ENCODE data around the gene CDK13. TPM values are rescaled to one million over a fixed set of nuclear protein-coding genes. Genes with fewer than 3 reads are reported as not detected.

Gene CDK13
- total RNA-seq, 2 experiments from 2014 or later: 46.5 to 48.7 TPM

GRCh38 chr7:40000734-40001315 lies 50.8 kb downstream of the CDK13 start:
- Mint-ChIP-seq H3K4me1 (peaks cover 5% of the 10 kb centered on the region), H3K4me3 (no peak overlapping the region), H3K36me3 (ENCODE audit: low read depth) (peaks cover 12% of the 10 kb centered on the region), H3K9me3 (no peaks in the 10 kb centered on the region), H3K27ac (no peak overlapping the region), H3K27me3 (no peaks in the 10 kb centered on the region)
- ChIA-PET CTCF (no interaction called here), POLR2A (no interaction called here)
- DNase-seq: no peak

GRCh38 chr7:40001649-40002048 lies 51.6 kb downstream of the CDK13 start:
- H3K36me3 Mint-ChIP-seq (ENCODE audit: low read depth): peaks cover 12% of the 10 kb centered on the region
- CTCF ChIA-PET: no interaction called here
- H3K4me1 Mint-ChIP-seq: peaks cover 6% of the 10 kb centered on the region
- H3K4me3 Mint-ChIP-seq: no peak overlapping the region
- POLR2A ChIA-PET: no interaction called here
- H3K27ac Mint-ChIP-seq: no peak overlapping the region
- no peaks in the 10 kb centered on the region for H3K27me3 Mint-ChIP-seq
- H3K9me3 Mint-ChIP-seq: no peaks in the 10 kb centered on the region
- DNase-seq: no peak

GRCh38 chr7:40003597-40003996 lies 53.5 kb downstream of the CDK13 start:
- CTCF ChIA-PET: interaction anchor here (1.0 kb wide), 1 partner anchor 107 kb away, joined by 3 read pairs; no protein-coding TSS in a partner anchor
- peaks cover 20% of the 10 kb centered on the region for H3K36me3 Mint-ChIP-seq (ENCODE audit: low read depth)

GRCh38 chr7:40008223-40008815 lies 58.3 kb downstream of the CDK13 start:
- CTCF ChIA-PET: interaction anchor here (0.9 kb wide), 1 partner anchor 45 kb away, joined by 4 read pairs; no protein-coding TSS in a partner anchor
- no peak overlapping the region for H3K4me3 Mint-ChIP-seq
- H3K4me1 Mint-ChIP-seq: peaks cover 3% of the 10 kb centered on the region
- peaks cover 13% of the 10 kb centered on the region for H3K36me3 Mint-ChIP-seq (ENCODE audit: low read depth)
- no peak for DNase-seq
- H3K27ac Mint-ChIP-seq: no peak overlapping the region
- POLR2A ChIA-PET: no interaction called here
- H3K27me3 Mint-ChIP-seq: no peaks in the 10 kb centered on the region
- H3K9me3 Mint-ChIP-seq: no peaks in the 10 kb centered on the region

More at GRCh38 chr7:40003597-40003996, 53.5 kb downstream of the CDK13 start:
- H3K4me3 Mint-ChIP-seq: no peak overlapping the region
- no peak overlapping the region for H3K27ac Mint-ChIP-seq
- POLR2A ChIA-PET: no interaction called here
- no peak for DNase-seq
- no peaks in the 10 kb centered on the region for H3K27me3 Mint-ChIP-seq
- H3K4me1 Mint-ChIP-seq: peaks cover 5% of the 10 kb centered on the region
- no peaks in the 10 kb centered on the region for H3K9me3 Mint-ChIP-seq

- Mint-ChIP-seq H3K4me3 (no peak overlapping the region), H3K4me1 (peaks cover 2% of the 10 kb centered on the region), H3K27ac (no peak overlapping the region), H3K9me3 (no peaks in the 10 kb centered on the region), H3K27me3 (no peaks in the 10 kb centered on the region), H3K36me3 (ENCODE audit: low read depth) (peaks cover 10% of the 10 kb centered on the region)
- DNase-seq: no peak
- ChIA-PET POLR2A (no interaction called here), CTCF (no interaction called here)
These were observed 59.2 kb downstream of the CDK13 start for GRCh38 chr7:40009301-40009700.

GRCh38 chr7:40014376-40014775 lies 64.3 kb downstream of the CDK13 start:
- peaks cover 14% of the 10 kb centered on the region for H3K4me1 Mint-ChIP-seq
- H3K27me3 Mint-ChIP-seq: no peaks in the 10 kb centered on the region
- H3K36me3 Mint-ChIP-seq (ENCODE audit: low read depth): peaks cover 11% of the 10 kb centered on the region
- ChIA-PET POLR2A (no interaction called here), CTCF (interaction anchor here (0.6 to 1.6 kb wide), 2 partner anchors 22 to 38 kb away, joined by 4 read pairs; no protein-coding TSS in a partner anchor)
- H3K9me3 Mint-ChIP-seq: no peaks in the 10 kb centered on the region
- DNase-seq: no peak
- no peak overlapping the region for H3K4me3 Mint-ChIP-seq
- H3K27ac Mint-ChIP-seq: no peak overlapping the region

GRCh38 chr7:40015790-40016296 lies 65.8 kb downstream of the CDK13 start:
- no peak for DNase-seq
- H3K9me3 Mint-ChIP-seq: no peaks in the 10 kb centered on the region
- H3K4me1 Mint-ChIP-seq: peaks cover 14% of the 10 kb centered on the region
- peaks cover 11% of the 10 kb centered on the region for H3K36me3 Mint-ChIP-seq (ENCODE audit: low read depth)
- POLR2A ChIA-PET: no interaction called here
- H3K4me3 Mint-ChIP-seq: no peak overlapping the region
- no peaks in the 10 kb centered on the region for H3K27me3 Mint-ChIP-seq
- H3K27ac Mint-ChIP-seq: no peak overlapping the region
- CTCF ChIA-PET: interaction anchor here (0.8 to 1.6 kb wide), 3 partner anchors 29 to 66 kb away, joined by 3 to 4 read pairs (median 4); partner anchors contain the start of gene CDK13

GRCh38 chr7:40019558-40019957 lies 69.5 kb downstream of the CDK13 start:
- Mint-ChIP-seq H3K4me1 (peaks cover 17% of the 10 kb centered on the region), H3K9me3 (no peaks in the 10 kb centered on the region), H3K27ac (no peak overlapping the region), H3K4me3 (no peak overlapping the region), H3K27me3 (no peaks in the 10 kb centered on the region), H3K36me3 (ENCODE audit: low read depth) (peaks cover 19% of the 10 kb centered on the region)
- CTCF ChIA-PET: interaction anchor here (1.1 to 2.0 kb wide), 2 partner anchors 33 to 124 kb away, joined by 3 to 7 read pairs; no protein-coding TSS in a partner anchor
- no peak for DNase-seq
- POLR2A ChIA-PET: no interaction called here

- Mint-ChIP-seq H3K27ac (no peak overlapping the region), H3K4me1 (peaks cover 4% of the 10 kb centered on the region), H3K4me3 (no peak overlapping the region), H3K27me3 (no peaks in the 10 kb centered on the region), H3K9me3 (no peaks in the 10 kb centered on the region), H3K36me3 (ENCODE audit: low read depth) (peaks cover 20% of the 10 kb centered on the region)
- no peak for DNase-seq
- CTCF ChIA-PET: no interaction called here
- POLR2A ChIA-PET: no interaction called here
These were observed 74.0 kb downstream of the CDK13 start for GRCh38 chr7:40024048-40024447.

GRCh38 chr7:40024841-40025240 lies 74.8 kb downstream of the CDK13 start:
- ChIA-PET CTCF (no interaction called here), POLR2A (no interaction called here)
- Mint-ChIP-seq H3K9me3 (no peaks in the 10 kb centered on the region), H3K4me1 (peaks cover 4% of the 10 kb centered on the region), H3K27me3 (no peaks in the 10 kb centered on the region), H3K36me3 (ENCODE audit: low read depth) (peaks cover 20% of the 10 kb centered on the region), H3K4me3 (no peak overlapping the region), H3K27ac (no peak overlapping the region)
- DNase-seq: no peak

GRCh38 chr7:40027545-40027944 lies 77.5 kb downstream of the CDK13 start:
- ChIA-PET POLR2A (interaction anchor here (1.7 kb wide), 1 partner anchor 77 kb away, joined by 3 read pairs; the partner anchor contains the start of gene CDK13), CTCF (interaction anchor here (0.7 to 2.5 kb wide), 4 partner anchors 25 to 216 kb away, joined by 3 to 9 read pairs (median 6); no protein-coding TSS in a partner anchor)
- DNase-seq: no peak
- Mint-ChIP-seq H3K9me3 (no peaks in the 10 kb centered on the region), H3K4me3 (no peak overlapping the region), H3K27me3 (no peaks in the 10 kb centered on the region), H3K36me3 (ENCODE audit: low read depth) (peaks cover 34% of the 10 kb centered on the region), H3K27ac (no peak overlapping the region), H3K4me1 (peaks cover 4% of the 10 kb centered on the region)

GRCh38 chr7:40033826-40034225 lies 83.8 kb downstream of the CDK13 start:
- H3K9me3 Mint-ChIP-seq: peaks cover 9% of the 10 kb centered on the region
- DNase-seq: no peak
- H3K36me3 Mint-ChIP-seq (ENCODE audit: low read depth): peaks cover 40% of the 10 kb centered on the region
- ChIA-PET POLR2A (no interaction called here), CTCF (interaction anchor here (1.0 kb wide), 1 partner anchor 138 kb away, joined by 3 read pairs; no protein-coding TSS in a partner anchor)
- no peak overlapping the region for H3K4me3 Mint-ChIP-seq
- no peaks in the 10 kb centered on the region for H3K27me3 Mint-ChIP-seq
- H3K4me1 Mint-ChIP-seq: peaks cover 7% of the 10 kb centered on the region
- H3K27ac Mint-ChIP-seq: no peak overlapping the region

- H3K27me3 Mint-ChIP-seq: no peaks in the 10 kb centered on the region
- no peak overlapping the region for H3K27ac Mint-ChIP-seq
- CTCF ChIA-PET: interaction anchor here (0.8 kb wide), 1 partner anchor 10 kb away, joined by 3 read pairs; no protein-coding TSS in a partner anchor
- peaks cover 14% of the 10 kb centered on the region for H3K36me3 Mint-ChIP-seq (ENCODE audit: low read depth)
- POLR2A ChIA-PET: no interaction called here
- peaks cover 7% of the 10 kb centered on the region for H3K9me3 Mint-ChIP-seq
- no peak overlapping the region for H3K4me3 Mint-ChIP-seq
- no peak for DNase-seq
- H3K4me1 Mint-ChIP-seq: peaks cover 7% of the 10 kb centered on the region
These were observed 91.4 kb downstream of the CDK13 start for GRCh38 chr7:40041456-40041855.
